Measurements from ENCODE around the gene LCMT1. TPM values are rescaled to one million over a fixed set of nuclear protein-coding genes. Genes with fewer than 3 reads are reported as not detected.

The LCMT1 gene
- total and polyA plus RNA-seq, 2 of the 13 experiments (the other 11 are each of a cell fraction or from before 2014, with no cell fraction given), result 41.2 to 48.7 TPM

- in situ Hi-C loops (cut with HindIII; ENCODE audit: extremely low pct_ligation_motif_present, low pct_unique_long_range_greater_than_20kb) (no loop called here), intact Hi-C loops (cut with micrococcal nuclease; ENCODE audit: unreplicated experiment) (no loop called here)
- no peak for ATAC-seq
- Histone ChIP-seq H3K4me1 (ENCODE audit: insufficient read depth, low read length) (peaks cover 14% of the 10 kb centered on the region), H3K4me2 (ENCODE audit: low read depth, low read length) (no peak overlapping the region), H3K79me2 (ENCODE audit: insufficient read depth, low read length) (no peaks in the 10 kb centered on the region), H3K27me3 (ENCODE audit: control insufficient read depth in 1 of 2, insufficient read depth in 2 of 2, low read length in 2 of 2) (no peaks in the 10 kb centered on the region), H2AFZ (ENCODE audit: low read length) (no peak overlapping the region), H3K9ac (ENCODE audit: insufficient read depth, low read depth, low read length) (no peak overlapping the region), H4K20me1 (ENCODE audit: insufficient read depth, low read length) (no peaks in the 10 kb centered on the region), H3K27ac (ENCODE audit: extremely low read length, insufficient read depth, low read length) (no peak overlapping the region), H3K4me3 (replicated peaks in 1 of 3; ENCODE audit: insufficient read depth in 1 of 3, low read depth in 2 of 3, low read length in 3 of 3) (no peak overlapping the region), H3K9me3 (ENCODE audit: low read length) (no peaks in the 10 kb centered on the region), H3K36me3 (replicated peaks in 1 of 2; ENCODE audit: control insufficient read depth in 1 of 2, insufficient read depth in 2 of 2, low read length in 2 of 2) (no peaks in the 10 kb centered on the region)
- WGBS (ENCODE audit: low lambda C conversion rate), result 61% methylated on average over 7 of the region's 7 CpGs
- POLR2A ChIA-PET, result no interaction called here
- CTCF ChIA-PET (ENCODE audit: low intra/inter-chr PET ratio, low total read pairs), result no interaction called here
- TF ChIP-seq MTF1 (CRISPR knock-in tag; IDR thresholded peaks at IDR 0.05), result no peak
- no peak for TF ChIP-seq NRL (CRISPR knock-in tag; IDR thresholded peaks at IDR 0.05; ENCODE audit: borderline replicate concordance)
- TF ChIP-seq PLRG1 (conservative IDR thresholded peaks at IDR 0.05), result no peak
- TF ChIP-seq TP53 (CRISPR knock-in tag; conservative IDR thresholded peaks at IDR 0.05), result no peak
- TF ChIP-seq ELF4 (CRISPR knock-in tag; IDR thresholded peaks at IDR 0.05; ENCODE audit: borderline replicate concordance), result no peak
- no peak for TF ChIP-seq ZNF550 (CRISPR knock-in tag; IDR thresholded peaks at IDR 0.05; ENCODE audit: borderline replicate concordance)
- TF ChIP-seq KDM6A (CRISPR knock-in tag; IDR thresholded peaks at IDR 0.05; ENCODE audit: low read depth), result no peak
- no peak for TF ChIP-seq ZNF264 (CRISPR knock-in tag; IDR thresholded peaks at IDR 0.05)
- TF ChIP-seq GLI4 (CRISPR knock-in tag; IDR thresholded peaks at IDR 0.05; ENCODE audit: borderline replicate concordance), result no peak
- no peak for TF ChIP-seq SMAD9 (CRISPR knock-in tag; IDR thresholded peaks at IDR 0.05)
- no peak for TF ChIP-seq IKZF1 (IDR thresholded peaks at IDR 0.05)
- no peak for TF ChIP-seq ZNF558 (CRISPR knock-in tag; IDR thresholded peaks at IDR 0.05; ENCODE audit: borderline replicate concordance)
- TF ChIP-seq TCF7L2 (IDR thresholded peaks at IDR 0.05; ENCODE audit: low read depth, low read length), result no peak
- TF ChIP-seq JUND (CRISPR knock-in tag; IDR thresholded peaks at IDR 0.05), result no peak
- no peak for TF ChIP-seq JARID2 (CRISPR knock-in tag; IDR thresholded peaks at IDR 0.05; ENCODE audit: insufficient replicate concordance)
- TF ChIP-seq ZUFSP (CRISPR knock-in tag; IDR thresholded peaks at IDR 0.05; ENCODE audit: borderline replicate concordance), result no peak
- TF ChIP-seq KDM5B (CRISPR knock-in tag; IDR thresholded peaks at IDR 0.05; ENCODE audit: borderline replicate concordance), result no peak
- TF ChIP-seq THAP11 (CRISPR knock-in tag; IDR thresholded peaks at IDR 0.05), result no peak
- no peak for TF ChIP-seq RFXANK (CRISPR knock-in tag; IDR thresholded peaks at IDR 0.05)
- no peak for TF ChIP-seq SOX6 (IDR thresholded peaks at IDR 0.05)
- TF ChIP-seq SOX6 (CRISPR knock-in tag; IDR thresholded peaks at IDR 0.05), result no peak
- no peak for DNase-seq (ENCODE audit: low spot score)
- FAIRE-seq, result no peak
- BruUV-seq (replicated peaks), result no TSS peak
These were observed 87.9 kb downstream of the LCMT1 start for GRCh38 chr16:25199457-25199856.
